Osteoblast (primary cell): ENCODE measurements around the gene DNAJC11. TPM values are rescaled to one million over a fixed set of nuclear protein-coding genes. Genes with fewer than 3 reads are reported as not detected.
A peak's percentile ranks its signal among the peaks of the same experiment; 100 is the strongest.

Source experiments
- DNase-seq: peaks from one replicate; pipeline ENCODE4 v3.0.0; 2011; ENCODE audit warnings: low spot score, mixed read lengths; ENCODE audit not compliant: insufficient read length; ENCODE audit errors: missing footprints
- H2AFZ ChIP-seq: 2 replicates; pipeline ENCODE4 v1.6.0; 2011; ENCODE audit warnings: mild to moderate bottlenecking, low read length
- H3K27ac ChIP-seq: 2 replicates; pipeline ENCODE4 v1.5.1; 2011; ENCODE audit warnings: mild to moderate bottlenecking, low read depth, low read length, moderate library complexity
- H3K27me3 ChIP-seq: 2 replicates; pipeline ENCODE4 v1.6.0; 2012; ENCODE audit warnings: mild to moderate bottlenecking, control low read depth, inconsistent platforms, low read length, moderate library complexity; ENCODE audit not compliant: insufficient read depth
- H3K36me3 ChIP-seq: 2 replicates; pipeline ENCODE4 v1.5.1; 2011; ENCODE audit warnings: mild to moderate bottlenecking, low read length, control low read depth, moderate library complexity; ENCODE audit not compliant: insufficient read depth
- H3K4me1 ChIP-seq: 2 replicates; pipeline ENCODE4 v1.5.1; 2011; ENCODE audit warnings: mild to moderate bottlenecking, low read length, control low read depth, moderate library complexity; ENCODE audit not compliant: insufficient read depth
- H3K4me2 ChIP-seq: 2 replicates; pipeline ENCODE4 v1.6.0; 2011; ENCODE audit warnings: mild to moderate bottlenecking, low read length; ENCODE audit not compliant: insufficient read depth
- H3K4me3 ChIP-seq: fragments of 200-600 bp; sonication (generic); 3 replicates; pipeline ENCODE4 v1.5.1; 2012; ENCODE audit warnings: mild to moderate bottlenecking, low read length, inconsistent platforms; ENCODE audit not compliant: insufficient read depth
- H3K79me2 ChIP-seq: 2 replicates; pipeline ENCODE4 v1.6.0; 2012; ENCODE audit warnings: mild to moderate bottlenecking, low read length, control low read depth, inconsistent platforms; ENCODE audit not compliant: insufficient read depth
- H3K9me3 ChIP-seq: 2 replicates; pipeline ENCODE4 v1.5.1; 2011; ENCODE audit warnings: low read depth, low read length, control low read depth
- H4K20me1 ChIP-seq: 2 replicates; pipeline ENCODE4 v1.6.0; 2012; ENCODE audit warnings: mild to moderate bottlenecking, low read length, control low read depth; ENCODE audit not compliant: insufficient read depth
- total RNA-seq: library from RNA; depleted of rRNA; stranded (reverse); fragments of >200 nt; gene quantifications from 2 replicates; pipeline ENCODE4 v1.2.3, GENCODE V29; 2012
- TF ChIP-seq, protein P1 (sequence below): IDR thresholded peaks from 2 replicates; pipeline ENCODE4 v1.5.1; 2011; ENCODE audit warnings: mild to moderate bottlenecking, low read depth, low read length, moderate library complexity; ENCODE audit errors: extremely low read depth

Gene DNAJC11, protein sequence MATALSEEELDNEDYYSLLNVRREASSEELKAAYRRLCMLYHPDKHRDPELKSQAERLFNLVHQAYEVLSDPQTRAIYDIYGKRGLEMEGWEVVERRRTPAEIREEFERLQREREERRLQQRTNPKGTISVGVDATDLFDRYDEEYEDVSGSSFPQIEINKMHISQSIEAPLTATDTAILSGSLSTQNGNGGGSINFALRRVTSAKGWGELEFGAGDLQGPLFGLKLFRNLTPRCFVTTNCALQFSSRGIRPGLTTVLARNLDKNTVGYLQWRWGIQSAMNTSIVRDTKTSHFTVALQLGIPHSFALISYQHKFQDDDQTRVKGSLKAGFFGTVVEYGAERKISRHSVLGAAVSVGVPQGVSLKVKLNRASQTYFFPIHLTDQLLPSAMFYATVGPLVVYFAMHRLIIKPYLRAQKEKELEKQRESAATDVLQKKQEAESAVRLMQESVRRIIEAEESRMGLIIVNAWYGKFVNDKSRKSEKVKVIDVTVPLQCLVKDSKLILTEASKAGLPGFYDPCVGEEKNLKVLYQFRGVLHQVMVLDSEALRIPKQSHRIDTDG
- total RNA-seq = 26.8 and 29.5 TPM in 2 replicates

DNA sequence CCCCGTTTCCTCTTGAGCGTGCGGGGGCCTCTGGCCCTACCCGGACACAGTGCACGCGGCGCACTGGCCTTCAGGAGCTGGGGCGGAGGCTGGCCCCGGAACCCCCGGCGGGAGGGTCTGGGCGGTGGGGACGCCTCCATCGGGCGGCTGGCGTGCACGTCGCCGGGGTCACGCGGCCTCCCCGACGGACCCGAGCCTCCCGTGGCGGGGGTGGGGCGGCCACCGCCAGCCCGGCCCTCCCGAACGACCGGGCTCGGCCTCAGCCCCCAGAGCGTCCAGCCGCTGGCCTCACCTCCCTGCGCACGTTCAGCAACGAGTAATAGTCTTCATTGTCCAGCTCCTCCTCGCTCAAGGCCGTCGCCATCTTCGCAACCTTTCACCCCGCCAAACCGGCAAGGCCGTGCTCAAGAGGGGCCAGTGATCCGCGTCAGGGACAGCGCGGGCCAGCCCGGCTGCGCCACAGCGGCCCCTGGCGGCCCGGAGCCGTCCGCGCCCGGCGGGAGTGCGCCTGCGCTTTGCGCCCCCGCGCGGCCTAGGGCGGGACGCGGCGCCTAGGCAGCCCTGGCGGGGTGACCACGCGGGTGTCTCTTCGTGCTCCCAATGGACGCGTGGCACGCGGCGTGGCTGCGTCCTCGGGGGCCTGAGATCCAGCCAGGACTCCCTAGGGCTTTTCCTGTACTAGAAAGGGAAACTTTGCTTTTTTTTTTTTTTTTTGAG, at the start of gene DNAJC11:
TSS of gene DNAJC11 (minus strand) at position 380 of the 717 bp plus-strand sequence. CDS start at position 364, 16 bp downstream.
- peak within 1 kb of the TSS; percentile 82 for H2AFZ ChIP-seq
- peak within 1 kb of the TSS; percentile 91 for H3K4me3 ChIP-seq
- H3K4me1 ChIP-seq = peaks cover 10% of the 10 kb centered on the region
- peak; percentile 99 for DNase-seq
- H3K4me2 ChIP-seq = peak within 1 kb of the TSS; percentile 92
- H3K27me3 ChIP-seq = peaks cover under 1% of the 10 kb centered on the region
- TF ChIP-seq, protein P1, sequence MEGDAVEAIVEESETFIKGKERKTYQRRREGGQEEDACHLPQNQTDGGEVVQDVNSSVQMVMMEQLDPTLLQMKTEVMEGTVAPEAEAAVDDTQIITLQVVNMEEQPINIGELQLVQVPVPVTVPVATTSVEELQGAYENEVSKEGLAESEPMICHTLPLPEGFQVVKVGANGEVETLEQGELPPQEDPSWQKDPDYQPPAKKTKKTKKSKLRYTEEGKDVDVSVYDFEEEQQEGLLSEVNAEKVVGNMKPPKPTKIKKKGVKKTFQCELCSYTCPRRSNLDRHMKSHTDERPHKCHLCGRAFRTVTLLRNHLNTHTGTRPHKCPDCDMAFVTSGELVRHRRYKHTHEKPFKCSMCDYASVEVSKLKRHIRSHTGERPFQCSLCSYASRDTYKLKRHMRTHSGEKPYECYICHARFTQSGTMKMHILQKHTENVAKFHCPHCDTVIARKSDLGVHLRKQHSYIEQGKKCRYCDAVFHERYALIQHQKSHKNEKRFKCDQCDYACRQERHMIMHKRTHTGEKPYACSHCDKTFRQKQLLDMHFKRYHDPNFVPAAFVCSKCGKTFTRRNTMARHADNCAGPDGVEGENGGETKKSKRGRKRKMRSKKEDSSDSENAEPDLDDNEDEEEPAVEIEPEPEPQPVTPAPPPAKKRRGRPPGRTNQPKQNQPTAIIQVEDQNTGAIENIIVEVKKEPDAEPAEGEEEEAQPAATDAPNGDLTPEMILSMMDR = peak; percentile 63
- no peaks in the 10 kb centered on the region for H3K9me3 ChIP-seq
- H4K20me1 ChIP-seq = peaks cover 4% of the 10 kb centered on the region
- H3K27ac ChIP-seq = peak within 1 kb of the TSS; percentile 78
- H3K36me3 ChIP-seq = peaks cover 3% of the 10 kb centered on the region
- peaks cover 44% of the 10 kb centered on the region for H3K79me2 ChIP-seq

DNA sequence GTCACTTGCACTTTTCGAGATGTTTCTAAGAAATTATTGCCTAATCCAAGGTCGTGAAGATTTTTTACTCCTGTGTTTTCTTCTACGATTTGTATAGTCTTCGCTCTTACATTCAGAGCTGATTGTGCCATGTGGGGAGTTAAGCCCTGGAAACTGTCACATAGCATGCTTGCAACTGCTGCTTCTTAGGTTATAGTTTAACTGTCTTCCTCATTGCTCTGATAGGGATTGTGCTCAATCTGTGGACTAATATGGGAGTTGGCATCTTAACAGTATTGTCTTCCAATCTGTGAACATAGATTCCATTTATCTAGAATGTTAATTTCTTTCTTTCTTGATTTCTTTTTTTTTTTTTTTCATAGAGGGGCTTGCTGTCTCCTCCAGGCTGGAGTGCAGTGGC, 48.9 kb upstream of the DNAJC11 start:
- no peak for DNase-seq
- Histone ChIP-seq H3K27me3 (peaks cover 28% of the 10 kb centered on the region), H3K4me1 (no peaks in the 10 kb centered on the region), H2AFZ (no peak overlapping the region), H3K27ac (no peak overlapping the region), H3K4me2 (no peak overlapping the region), H3K36me3 (no peaks in the 10 kb centered on the region), H3K79me2 (no peaks in the 10 kb centered on the region), H3K9me3 (no peaks in the 10 kb centered on the region), H4K20me1 (no peaks in the 10 kb centered on the region), H3K4me3 (no peak overlapping the region)
- TF ChIP-seq, protein P1 = no peak

DNA sequence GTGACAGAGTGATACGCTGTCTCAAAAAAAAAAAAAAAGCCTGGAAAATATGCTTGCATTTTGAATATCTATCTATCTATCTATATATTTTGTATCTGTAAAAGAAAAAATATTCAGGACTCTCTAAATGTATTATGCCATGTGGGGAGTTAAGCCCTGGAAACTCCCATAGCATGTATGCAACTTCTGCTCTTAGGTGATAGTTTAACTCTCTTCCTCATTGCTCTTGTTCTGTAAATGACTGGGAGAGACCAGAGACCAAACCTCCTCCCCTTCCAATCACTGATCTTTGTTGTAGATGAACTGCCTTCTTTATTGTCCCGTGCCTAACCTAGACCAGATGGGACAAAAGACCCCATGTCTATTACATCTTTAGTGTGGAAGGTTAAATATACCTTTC, 46.1 kb upstream of the DNAJC11 start:
- H3K4me3 ChIP-seq = no peak overlapping the region
- H3K4me2 ChIP-seq = no peak overlapping the region
- H3K4me1 ChIP-seq = peaks cover 14% of the 10 kb centered on the region
- no peaks in the 10 kb centered on the region for H4K20me1 ChIP-seq
- H2AFZ ChIP-seq = no peak overlapping the region
- H3K36me3 ChIP-seq = no peaks in the 10 kb centered on the region
- H3K27me3 ChIP-seq = peaks cover 22% of the 10 kb centered on the region
- no peaks in the 10 kb centered on the region for H3K9me3 ChIP-seq
- no peak overlapping the region for H3K27ac ChIP-seq
- H3K79me2 ChIP-seq = no peaks in the 10 kb centered on the region
- TF ChIP-seq, protein P1 = no peak
- no peak for DNase-seq

DNA sequence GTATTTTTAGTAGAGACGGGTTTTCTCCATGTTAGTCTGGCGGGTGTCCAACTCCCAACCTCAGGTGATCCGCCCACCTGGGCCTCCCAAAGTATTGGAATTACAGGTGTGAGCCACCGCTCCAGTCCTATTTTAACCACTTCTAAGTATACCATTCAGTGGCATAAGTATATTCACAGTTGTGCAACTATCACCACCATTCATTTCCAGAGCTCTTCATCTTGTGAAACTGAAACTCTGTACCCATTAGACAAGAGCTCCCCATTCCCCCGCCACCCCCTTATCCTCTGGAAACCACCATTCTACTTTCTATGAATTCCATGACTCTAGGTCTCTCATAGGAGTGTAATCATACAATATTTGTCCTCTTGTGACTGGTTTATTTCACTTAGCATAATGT, 43.5 kb upstream of the DNAJC11 start:
- TF ChIP-seq, protein P1 = no peak

More for the DNA sequence above, 43.5 kb upstream of the DNAJC11 start:
- Histone ChIP-seq H3K9me3 (no peaks in the 10 kb centered on the region), H3K79me2 (no peaks in the 10 kb centered on the region), H3K4me2 (no peak overlapping the region), H3K36me3 (no peaks in the 10 kb centered on the region), H3K27me3 (peaks cover 19% of the 10 kb centered on the region), H4K20me1 (no peaks in the 10 kb centered on the region), H3K27ac (no peak overlapping the region), H3K4me1 (peaks cover 14% of the 10 kb centered on the region), H3K4me3 (no peak overlapping the region), H2AFZ (no peak overlapping the region)
- DNase-seq = no peak
